Esophagus muscularis mucosa (tissue), 4 donors: ENCODE data around the gene DSCAML1. TPM values are rescaled to one million over a fixed set of nuclear protein-coding genes. Genes with fewer than 3 reads are reported as not detected.

ENCODE experiments used
- DNase-seq: peaks from one replicate; pipeline ENCODE4 v3.0.0-alpha.2; 2017; ENCODE audit errors: extremely low spot score
- H3K27ac ChIP-seq, 4 donors: fragments of 200-600 bp; sonication (generic); replicated peaks in 1 of 4; 1 replicate in 3 of 4; 2 replicates in 1 of 4; pipeline ENCODE4 v1.5.1; 2016 to 2019; ENCODE audit warnings: mild to moderate bottlenecking in 1 of 4
- H3K27me3 ChIP-seq, 4 donors: fragments of 200-600 bp; sonication (generic); one replicate each; pipeline versions ENCODE4 v1.5.1 to v1.6.0; 2016 to 2019
- H3K36me3 ChIP-seq, 4 donors: fragments of 200-600 bp; sonication (generic); one replicate each; pipeline ENCODE4 v1.5.1; 2016 to 2019
- H3K4me1 ChIP-seq, 4 donors: fragments of 200-600 bp; sonication (generic); one replicate each; pipeline ENCODE4 v1.5.1; 2016 to 2019
- H3K4me3 ChIP-seq, 4 donors: fragments of 200-600 bp; sonication (generic); 1 replicate in 2 of 4; 2 replicates in 2 of 4; pipeline ENCODE4 v1.5.1; 2016 to 2019; ENCODE audit warnings: mild to moderate bottlenecking in 4 of 4, moderate library complexity in 1 of 4
- H3K9me3 ChIP-seq, 4 donors: fragments of 200-600 bp; sonication (generic); 1 replicate in 3 of 4; 2 replicates in 1 of 4; pipeline ENCODE4 v1.5.1; 2016 to 2019
- EP300 ChIP-seq: sonication (generic); formaldehyde crosslinking; IDR thresholded peaks from one replicate; pipeline ENCODE4 v1.6.1; 2017; ENCODE audit warnings: antibody characterized with exemption
- POLR2A ChIP-seq: fragments of 450-650 bp; IDR thresholded peaks from one replicate; pipeline ENCODE4 v1.6.1; 2017; ENCODE audit warnings: antibody characterized with exemption, moderate library complexity, mild to moderate bottlenecking, low read depth
- POLR2AphosphoS5 ChIP-seq, 2 donors: sonication (generic); formaldehyde crosslinking; IDR thresholded peaks; one replicate each; pipeline ENCODE4 v1.6.1; 2017; ENCODE audit warnings: antibody characterized with exemption in 2 of 2
- WGBS: methylation state at CpG from one replicate; pipeline ENCODE4 v1.1.5; 2018; 5-methylcytosine and 5-hydroxymethylcytosine counted together
- intact Hi-C: fragments of 100-400 bp; cut with DNase I; formaldehyde crosslinking; loops from one replicate; pipeline ENCODE4 v1.15.1; 2023
- total RNA-seq, 4 donors: library from RNA; depleted of rRNA; stranded (reverse); fragments of >200 nt; gene quantifications; one replicate each; pipeline versions ENCODE4 v1.1.0 to v1.2.1, GENCODE V29; 2016
- TF ChIP-seq, protein P1 (sequence below), 3 experiments: fragments of 200-600 bp in 2 of 3; fragments of 450-650 bp in 1 of 3; sonication (generic) in 2 of 3; IDR thresholded peaks; one replicate each; pipeline ENCODE4 v1.5.1; 2017 to 2019; ENCODE audit warnings: antibody characterized with exemption in 3 of 3, mild to moderate bottlenecking in 2 of 3, moderate library complexity in 1 of 3

Gene DSCAML1
- total RNA-seq, 4 donors from 2014 or later: 0.50 to 5.8 (median 1.2) TPM

- no peaks in the 10 kb centered on the region for H3K9me3 ChIP-seq
- intact Hi-C loops: no loop called here
- H3K36me3 ChIP-seq: peaks cover 0 to 5% (median 1%) of the 10 kb centered on the region in 4 donors
- no peaks in the 10 kb centered on the region for H3K27me3 ChIP-seq
- 84% methylated on average over 11 of the region's 11 CpGs for WGBS
- H3K4me1 ChIP-seq: no peaks in the 10 kb centered on the region
- no peak overlapping the region for H3K4me3 ChIP-seq
- no peak for TF ChIP-seq EP300
- H3K27ac ChIP-seq: no peak overlapping the region
- DNase-seq: no peak
Measured at GRCh38 chr11:117475716-117476530, 321.1 kb downstream of the DSCAML1 start.

DNA sequence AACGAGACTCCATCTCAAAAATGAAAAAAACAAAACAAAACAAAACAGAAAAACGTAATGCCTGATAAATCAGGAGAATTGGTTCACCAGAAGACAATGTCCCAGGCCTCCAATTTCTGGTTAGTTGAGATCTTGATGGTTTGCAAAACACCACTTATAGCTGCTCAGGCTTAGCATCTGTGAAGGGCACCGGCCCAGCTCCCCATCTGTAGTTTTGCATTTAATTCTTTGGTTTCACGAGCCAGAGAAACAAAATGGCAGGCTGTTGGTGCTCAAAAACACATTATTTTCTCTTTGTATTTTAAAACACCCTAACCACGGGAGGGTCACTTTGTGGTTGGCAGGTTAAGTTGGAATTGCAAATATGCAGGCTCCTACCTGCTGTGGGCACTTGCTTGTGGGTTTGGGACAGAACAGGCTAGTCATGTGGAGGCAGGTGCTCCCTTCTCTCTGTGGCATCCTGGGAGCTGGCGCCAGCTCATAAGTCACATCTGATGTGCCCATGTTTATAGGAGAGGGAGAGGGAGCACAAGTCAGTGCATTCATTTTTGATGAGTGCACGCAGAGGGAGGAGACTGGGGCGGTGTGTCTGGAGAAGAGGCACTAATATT lies 323.4 kb downstream of the DSCAML1 start:
- intact Hi-C loops: no loop called here
- no peak overlapping the region for H3K27ac ChIP-seq
- H3K9me3 ChIP-seq: no peaks in the 10 kb centered on the region
- H3K27me3 ChIP-seq: no peaks in the 10 kb centered on the region
- no peak for DNase-seq
- peaks cover 0 to 3% (median 0%) of the 10 kb centered on the region in 4 donors for H3K36me3 ChIP-seq
- no peaks in the 10 kb centered on the region for H3K4me1 ChIP-seq
- TF ChIP-seq, protein P1, sequence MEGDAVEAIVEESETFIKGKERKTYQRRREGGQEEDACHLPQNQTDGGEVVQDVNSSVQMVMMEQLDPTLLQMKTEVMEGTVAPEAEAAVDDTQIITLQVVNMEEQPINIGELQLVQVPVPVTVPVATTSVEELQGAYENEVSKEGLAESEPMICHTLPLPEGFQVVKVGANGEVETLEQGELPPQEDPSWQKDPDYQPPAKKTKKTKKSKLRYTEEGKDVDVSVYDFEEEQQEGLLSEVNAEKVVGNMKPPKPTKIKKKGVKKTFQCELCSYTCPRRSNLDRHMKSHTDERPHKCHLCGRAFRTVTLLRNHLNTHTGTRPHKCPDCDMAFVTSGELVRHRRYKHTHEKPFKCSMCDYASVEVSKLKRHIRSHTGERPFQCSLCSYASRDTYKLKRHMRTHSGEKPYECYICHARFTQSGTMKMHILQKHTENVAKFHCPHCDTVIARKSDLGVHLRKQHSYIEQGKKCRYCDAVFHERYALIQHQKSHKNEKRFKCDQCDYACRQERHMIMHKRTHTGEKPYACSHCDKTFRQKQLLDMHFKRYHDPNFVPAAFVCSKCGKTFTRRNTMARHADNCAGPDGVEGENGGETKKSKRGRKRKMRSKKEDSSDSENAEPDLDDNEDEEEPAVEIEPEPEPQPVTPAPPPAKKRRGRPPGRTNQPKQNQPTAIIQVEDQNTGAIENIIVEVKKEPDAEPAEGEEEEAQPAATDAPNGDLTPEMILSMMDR (IDR thresholded peaks at IDR 0.05): no peak
- TF ChIP-seq EP300: no peak
- TF ChIP-seq POLR2AphosphoS5 (IDR thresholded peaks at IDR 0.05): no peak
- no peak for TF ChIP-seq POLR2A
- 77% methylated on average over 8 of the region's 8 CpGs for WGBS
- H3K4me3 ChIP-seq: no peak overlapping the region

GRCh38 chr11:117471776-117472175 lies 325.2 kb downstream of the DSCAML1 start:
- WGBS: 94% methylated on average over 6 of the region's 7 CpGs
- Histone ChIP-seq H3K4me1 (no peaks in the 10 kb centered on the region), H3K27ac (no peak overlapping the region), H3K27me3 (no peaks in the 10 kb centered on the region), H3K36me3 (peaks cover 0 to 3% (median 0%) of the 10 kb centered on the region in 4 donors), H3K9me3 (no peaks in the 10 kb centered on the region), H3K4me3 (no peak overlapping the region)
- no peak for DNase-seq
- TF ChIP-seq POLR2A (no peak), EP300 (no peak), POLR2AphosphoS5 (IDR thresholded peaks at IDR 0.05) (no peak)
- TF ChIP-seq, protein P1 (IDR thresholded peaks at IDR 0.05): no peak
- intact Hi-C loops: no loop called here

DNA sequence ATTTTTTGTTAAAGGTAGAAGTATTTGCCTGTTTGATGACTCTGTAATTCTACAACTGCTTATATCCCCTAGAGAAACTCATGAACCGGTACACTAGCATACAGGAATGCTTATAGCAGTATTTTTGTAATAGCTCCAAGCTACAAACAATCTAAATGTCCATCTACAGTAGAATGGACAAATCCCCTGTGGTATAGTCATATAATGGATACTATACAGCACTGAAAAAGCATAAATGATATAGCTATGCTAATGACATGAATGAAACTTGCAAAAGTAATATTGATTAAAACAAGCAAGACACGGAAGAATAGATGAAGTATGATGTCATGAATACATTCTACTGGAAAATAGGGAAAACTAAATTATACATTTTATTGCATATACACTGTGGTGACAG lies 326.4 kb downstream of the DSCAML1 start:
- no peaks in the 10 kb centered on the region for H3K9me3 ChIP-seq
- DNase-seq: no peak
- H3K4me1 ChIP-seq: no peaks in the 10 kb centered on the region
- H3K27ac ChIP-seq: no peak overlapping the region
- TF ChIP-seq, protein P1 (IDR thresholded peaks at IDR 0.05): no peak
- no peak for TF ChIP-seq POLR2A
- no peak for TF ChIP-seq EP300
- TF ChIP-seq POLR2AphosphoS5 (IDR thresholded peaks at IDR 0.05): no peak
- no peaks in the 10 kb centered on the region for H3K27me3 ChIP-seq
- WGBS: 99% methylated on average over 2 of the region's 2 CpGs
- no peak overlapping the region for H3K4me3 ChIP-seq
- intact Hi-C loops: no loop called here
- peaks cover 0 to 3% (median 0%) of the 10 kb centered on the region in 4 donors for H3K36me3 ChIP-seq

DNA sequence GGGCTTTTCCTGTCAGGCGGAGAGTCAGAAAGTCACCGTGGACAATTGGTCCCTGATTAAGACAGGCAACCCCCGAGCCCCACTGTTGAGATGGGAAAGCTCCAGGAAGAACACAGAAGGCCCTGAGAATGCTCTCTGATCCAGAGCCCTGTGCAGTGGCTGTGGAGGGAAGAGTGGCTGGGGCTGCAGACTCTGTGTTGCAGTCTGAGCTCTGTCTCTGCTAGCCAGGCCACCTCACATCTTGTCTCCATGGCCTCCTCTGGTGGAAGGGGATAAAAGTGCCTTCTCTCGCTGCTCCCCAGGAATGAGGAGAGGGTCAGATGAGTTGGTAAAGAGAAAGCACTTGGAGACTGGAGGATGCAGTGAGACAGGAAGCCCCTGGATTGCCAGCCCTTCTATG lies 328.1 kb downstream of the DSCAML1 start:
- H3K4me3 ChIP-seq: no peak overlapping the region
- DNase-seq: no peak
- peaks cover 0 to 6% (median 4%) of the 10 kb centered on the region in 4 donors for H3K36me3 ChIP-seq
- H3K4me1 ChIP-seq: no peaks in the 10 kb centered on the region
- no peak overlapping the region for H3K27ac ChIP-seq
- no peaks in the 10 kb centered on the region for H3K27me3 ChIP-seq
- WGBS: 79% methylated on average over 4 of the region's 4 CpGs
- H3K9me3 ChIP-seq: no peaks in the 10 kb centered on the region
- intact Hi-C loops: no loop called here
- TF ChIP-seq EP300 (no peak), POLR2AphosphoS5 (IDR thresholded peaks at IDR 0.05) (no peak), POLR2A (no peak)
- TF ChIP-seq, protein P1 (IDR thresholded peaks at IDR 0.05): no peak
